Measurements from ENCODE around the gene PARP1.
"Not testable (repeated sequence)": the region's sequence is repeated elsewhere in the genome, so short reads cannot be mapped to it uniquely, and the experiment has no call there.

The PARP1 gene

DNA sequence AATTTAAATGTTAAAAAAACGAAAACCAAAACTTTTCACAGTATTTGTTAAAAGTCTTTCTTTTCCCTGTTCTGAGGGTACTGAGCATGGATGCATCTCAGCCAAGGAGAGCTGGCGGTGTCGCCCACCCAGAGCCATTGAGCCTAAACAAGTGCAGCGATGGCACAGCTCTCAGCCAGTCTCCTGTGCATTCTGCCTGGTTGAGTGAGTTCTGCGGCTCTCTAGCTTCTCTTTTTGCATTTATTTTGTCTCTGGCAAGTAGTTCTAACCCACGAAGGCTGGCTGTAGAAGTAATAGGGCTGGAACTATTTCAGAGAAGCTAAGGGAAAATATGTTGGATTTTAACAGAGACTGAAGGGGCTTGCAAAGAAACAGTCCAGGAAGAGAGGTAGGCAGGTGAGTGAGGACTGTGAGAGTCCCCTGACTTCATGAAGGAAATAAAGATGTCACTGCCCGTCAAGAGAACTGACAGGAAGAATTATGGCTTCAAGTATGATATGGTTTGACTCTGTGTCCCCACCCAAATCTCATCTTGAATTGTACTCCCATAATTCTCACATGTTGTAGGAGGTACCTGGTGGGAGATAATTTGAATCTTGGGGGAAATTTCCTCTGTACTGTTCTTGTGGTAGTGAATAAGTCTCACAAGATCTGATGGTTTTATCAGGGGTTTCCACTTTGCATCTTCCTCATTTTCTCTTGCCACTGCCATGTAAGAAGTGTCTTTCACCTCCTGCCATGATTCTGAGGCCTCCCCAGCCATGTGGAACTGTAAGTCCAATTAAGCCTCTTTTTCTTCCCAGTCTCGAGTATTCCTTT lies 63.2 kb downstream of the PARP1 start:
- DNase-seq, result no peak

DNA sequence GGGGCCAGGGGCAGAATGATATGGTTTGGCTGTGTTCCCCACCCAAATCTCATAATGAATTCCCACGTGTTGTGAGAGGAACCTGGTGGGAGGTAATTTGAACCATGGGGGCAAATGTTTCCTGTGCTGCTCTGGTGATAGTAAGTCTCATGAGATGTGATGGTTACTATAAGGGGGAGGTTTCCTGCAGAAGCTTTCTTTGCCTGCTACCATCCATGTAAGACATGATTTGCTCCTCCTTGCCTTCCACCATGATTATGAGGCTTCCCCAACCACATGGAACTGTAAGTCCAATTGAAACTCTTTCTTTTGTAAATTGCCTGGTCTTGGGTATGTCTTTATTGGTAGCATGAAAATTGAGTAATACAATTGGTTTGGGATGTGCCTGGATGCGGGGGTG lies 65.2 kb downstream of the PARP1 start:
- no peak for DNase-seq

DNA sequence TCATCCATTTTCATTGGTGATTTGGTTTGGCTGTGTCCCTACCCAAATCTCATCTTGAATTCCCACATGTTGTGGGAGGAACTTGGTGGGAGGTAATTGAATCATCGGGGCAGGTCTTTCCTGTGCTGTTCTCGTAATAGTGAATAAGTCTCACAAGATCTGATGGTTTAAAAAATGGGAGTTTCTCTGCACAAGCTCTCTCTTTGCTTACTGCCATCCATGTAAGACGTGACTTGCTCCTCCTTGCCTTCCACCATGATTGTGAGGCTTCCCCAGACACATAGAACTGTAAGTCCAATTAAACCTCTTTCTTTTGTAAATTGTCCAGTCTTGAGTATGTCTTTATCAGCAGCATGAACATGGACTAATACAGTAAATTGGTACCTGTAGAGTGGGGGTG lies 67.8 kb downstream of the PARP1 start:
- not testable (repeated sequence) for DNase-seq

DNA sequence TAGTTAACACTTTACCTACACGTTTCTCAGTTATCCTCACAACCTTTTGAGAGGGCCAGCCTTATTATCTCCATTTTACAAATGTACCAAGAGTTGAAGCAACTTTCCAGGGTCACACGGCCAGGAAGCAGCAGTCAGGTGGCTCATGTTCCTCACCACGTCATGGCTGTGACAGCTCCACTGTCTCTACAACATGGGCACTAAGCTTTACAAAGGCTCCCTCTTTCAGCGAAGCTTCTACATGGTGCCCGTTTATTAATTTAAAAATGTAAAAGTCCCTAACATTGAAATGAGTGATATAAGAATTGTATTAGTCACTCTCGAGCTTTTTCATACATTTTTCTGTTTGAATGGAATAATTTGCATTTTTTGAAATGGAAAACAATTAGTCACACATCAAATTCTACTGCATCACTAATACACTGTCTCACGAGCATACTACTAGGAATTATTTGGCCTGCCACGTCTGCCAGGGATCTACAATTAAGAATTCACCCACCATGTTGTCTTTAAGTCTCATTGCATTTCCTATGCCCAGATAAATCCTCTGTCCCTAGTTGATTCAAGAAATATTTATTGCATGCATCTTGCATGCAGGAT lies 70.5 kb downstream of the PARP1 start:
- no peak for DNase-seq

DNA sequence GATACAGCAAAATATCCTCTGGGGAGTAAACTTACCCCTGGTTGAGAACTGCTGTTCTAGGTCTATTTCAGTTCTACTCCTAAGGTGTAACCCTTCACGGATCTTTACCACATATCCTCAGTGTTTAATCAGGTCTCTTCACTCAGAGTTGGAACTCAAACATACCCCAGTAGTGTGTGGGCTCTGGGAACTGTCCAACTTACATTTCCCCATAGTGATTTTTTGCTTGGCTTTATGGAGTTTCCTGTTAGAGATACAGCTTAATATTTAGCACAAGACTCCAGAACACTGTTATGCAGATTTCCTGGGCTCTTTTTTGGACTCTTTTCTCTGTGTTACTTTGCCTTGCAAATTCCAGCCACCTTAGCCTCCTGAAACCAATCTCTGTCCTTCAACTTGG lies 72.2 kb downstream of the PARP1 start:
- DNase-seq, result no peak

DNA sequence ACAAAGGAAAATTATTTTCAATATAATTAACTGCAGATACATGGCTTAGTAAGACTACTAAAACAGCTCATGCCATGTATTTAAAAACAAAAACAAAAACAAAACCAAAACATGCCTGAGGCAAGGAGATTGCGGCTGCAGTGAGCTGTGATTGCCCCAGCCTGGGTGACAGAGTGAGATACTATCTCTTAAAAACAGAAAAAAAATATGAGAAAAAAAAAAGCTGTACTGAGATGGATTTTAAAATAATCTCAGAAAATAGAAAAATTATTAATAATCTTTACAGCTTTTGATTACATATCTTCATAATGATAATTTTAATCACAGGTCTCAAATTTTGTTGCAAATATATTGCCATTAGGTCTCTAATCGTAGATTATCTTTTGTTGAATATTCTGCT lies 74.9 kb downstream of the PARP1 start:
- no peak for DNase-seq

DNA sequence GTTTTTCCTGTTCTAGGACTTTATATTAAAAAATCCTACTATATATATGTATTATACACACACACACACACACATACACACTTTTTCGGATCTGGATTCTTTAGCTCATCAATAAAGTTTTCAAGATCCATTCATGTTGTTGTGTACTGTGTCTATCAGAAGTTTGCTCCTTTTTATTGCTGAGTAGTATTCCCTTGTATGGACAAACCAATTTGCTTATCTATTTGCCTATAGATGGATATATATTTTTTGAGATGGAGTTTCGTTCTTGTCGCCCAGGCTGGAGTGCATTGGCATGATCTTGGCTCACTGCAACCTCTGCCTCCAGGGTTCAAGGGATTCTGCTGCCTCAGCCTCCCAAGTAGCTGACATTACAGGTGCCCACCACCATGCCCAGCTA lies 78.7 kb downstream of the PARP1 start:
- DNase-seq, result no peak

DNA sequence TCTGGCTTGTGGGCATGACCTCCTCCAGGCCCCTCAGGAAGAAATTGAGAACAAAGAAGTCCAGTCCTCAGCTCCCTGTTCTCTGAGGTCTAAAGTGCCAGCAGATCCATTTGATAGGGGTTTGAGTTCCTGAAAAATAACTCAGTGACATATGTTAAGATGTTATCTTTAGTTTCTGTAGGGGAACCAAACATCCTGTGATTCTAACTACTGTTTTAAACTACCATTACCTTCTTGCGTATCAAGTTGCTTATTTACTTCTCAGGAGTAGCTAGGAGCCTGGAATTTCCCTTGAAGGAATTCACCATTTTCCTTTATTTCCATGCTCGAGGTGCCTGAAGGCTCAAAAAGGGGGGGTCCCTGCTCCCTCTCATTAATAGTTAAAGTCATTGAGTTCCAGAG lies 80.1 kb downstream of the PARP1 start:
- no peak for DNase-seq

DNA sequence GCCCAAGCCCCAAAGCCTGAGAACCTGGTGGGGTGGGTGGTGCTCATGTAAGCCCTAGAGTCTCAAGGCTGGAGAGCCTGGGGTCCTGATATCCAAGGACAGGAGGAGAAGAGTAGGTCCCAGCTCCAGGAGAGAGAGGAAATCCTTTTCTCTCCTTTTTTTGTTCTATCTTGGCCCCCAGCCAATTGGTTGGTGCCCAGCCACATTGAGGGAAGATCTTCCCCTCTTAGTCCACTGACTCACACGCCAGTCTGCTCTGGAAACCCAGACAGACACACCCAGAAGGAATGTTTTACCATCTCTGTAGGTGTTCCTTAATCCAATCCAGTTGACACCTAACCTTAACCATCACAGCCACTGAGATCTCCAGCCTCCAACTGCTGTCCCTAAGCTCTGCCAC lies 82.7 kb downstream of the PARP1 start:
- DNase-seq, result no peak

DNA sequence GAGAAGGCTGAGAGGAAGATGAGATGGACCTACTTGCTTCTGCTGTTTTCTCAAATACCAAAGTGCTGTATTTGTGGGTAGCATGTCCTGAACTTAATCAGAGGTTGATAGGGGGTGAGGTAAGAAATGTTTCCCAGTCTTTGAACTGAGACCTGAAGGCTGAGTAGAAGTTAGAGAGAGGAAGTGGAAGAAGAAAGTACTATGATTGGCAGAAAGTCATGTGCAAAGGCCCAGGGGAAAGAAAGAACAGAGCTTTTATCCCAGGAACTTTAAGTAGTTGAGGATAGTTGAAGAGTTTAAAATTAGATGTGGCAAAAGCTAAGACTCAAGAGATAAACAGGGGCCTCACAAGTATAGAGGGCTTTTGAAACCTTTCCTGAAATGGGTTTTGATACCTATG lies 83.4 kb downstream of the PARP1 start:
- no peak for DNase-seq

DNA sequence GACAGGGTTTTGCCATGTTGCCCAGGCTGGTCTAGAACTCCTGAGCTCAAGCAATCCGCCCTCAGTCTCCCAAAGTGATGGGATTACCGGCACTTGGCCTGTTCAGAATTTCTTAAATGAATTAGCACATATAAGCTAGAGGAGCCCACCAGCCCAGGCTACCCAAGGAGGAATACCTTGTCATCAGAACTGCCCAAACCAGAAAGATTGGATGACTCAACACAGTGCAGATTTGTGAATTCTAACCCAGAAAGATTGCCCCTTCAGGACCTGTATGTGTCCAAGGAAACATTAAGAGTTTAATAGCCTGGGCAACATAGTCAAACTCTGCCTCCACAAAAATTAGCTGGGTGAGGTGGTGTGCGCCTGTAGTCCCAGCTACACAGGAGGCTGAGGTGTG lies 84.9 kb downstream of the PARP1 start:
- no peak for DNase-seq

DNA sequence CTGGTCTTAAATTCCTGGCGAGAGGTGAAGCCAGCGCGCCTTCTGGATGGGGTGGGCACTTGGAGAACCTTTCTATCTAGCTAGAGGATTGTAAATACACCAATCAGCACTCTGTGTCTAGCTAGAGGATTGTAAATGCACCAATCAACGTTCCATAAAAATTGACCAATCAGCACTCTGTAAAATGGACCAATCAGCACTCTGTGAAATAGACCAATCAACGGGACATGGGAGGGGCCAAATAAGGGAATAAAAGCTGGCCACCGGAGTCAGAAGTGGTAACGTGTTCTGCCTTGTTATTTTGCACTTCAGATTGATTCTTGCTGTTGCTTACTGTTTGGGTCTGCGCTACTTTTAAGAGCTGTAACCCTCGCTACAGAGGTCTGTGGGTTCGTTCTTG lies 87.0 kb downstream of the PARP1 start:
- DNase-seq, result no peak

DNA sequence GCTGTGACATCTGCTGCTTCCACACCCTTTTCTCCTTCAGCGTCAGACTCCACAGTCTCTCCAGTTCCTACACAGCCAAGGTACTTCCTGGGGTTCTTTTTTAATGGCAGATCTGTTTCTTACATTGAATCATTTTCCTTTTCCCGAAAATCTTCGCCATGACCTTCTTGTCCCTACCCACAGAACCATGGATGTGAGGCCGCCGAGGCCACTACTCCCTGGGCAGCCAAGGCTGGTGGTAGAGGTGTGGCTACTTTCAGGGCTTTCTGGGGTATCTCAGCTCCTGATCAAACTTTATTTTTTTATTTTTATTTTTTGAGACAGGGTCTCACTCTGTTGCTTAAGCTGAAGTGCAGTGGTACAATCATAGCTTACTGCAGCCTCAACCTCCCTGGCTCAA lies 89.4 kb downstream of the PARP1 start:
- DNase-seq, result no peak

DNA sequence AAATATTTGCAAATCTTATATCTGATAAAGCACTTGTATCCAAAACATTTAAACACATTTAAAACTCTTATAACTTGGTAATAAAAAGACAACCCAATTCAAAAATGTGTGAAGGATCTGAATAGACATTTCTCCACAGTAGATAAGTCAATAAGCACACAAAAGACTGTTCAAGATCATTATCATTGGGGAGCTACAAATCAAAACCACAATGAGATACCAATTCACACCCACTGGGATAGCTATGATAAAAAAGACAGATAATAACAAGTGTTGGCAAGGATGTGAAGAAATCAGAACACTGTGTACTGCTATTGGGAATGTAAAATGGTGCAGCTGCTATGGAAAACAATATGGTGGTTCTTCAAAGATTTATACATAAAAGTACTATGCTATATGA lies 93.8 kb downstream of the PARP1 start:
- DNase-seq, result no peak

DNA sequence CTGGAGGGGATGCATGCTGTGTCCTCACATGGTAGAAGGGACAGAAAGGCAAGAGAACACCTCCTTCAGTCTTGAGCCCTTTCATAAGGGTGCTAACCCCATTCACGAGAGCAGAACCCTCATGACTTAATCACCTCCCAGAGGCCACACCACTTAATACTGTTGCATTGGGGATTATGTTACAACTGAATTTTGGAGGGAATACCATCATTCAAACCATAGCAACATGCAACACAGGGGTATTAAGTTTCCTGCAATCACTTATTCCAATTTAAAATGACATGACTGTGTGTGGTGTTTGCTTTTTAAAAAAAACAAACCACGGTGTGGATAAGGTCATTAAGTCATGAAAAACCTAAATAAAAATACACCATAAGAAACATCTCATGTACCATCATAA lies 95.8 kb downstream of the PARP1 start:
- DNase-seq, result no peak

DNA sequence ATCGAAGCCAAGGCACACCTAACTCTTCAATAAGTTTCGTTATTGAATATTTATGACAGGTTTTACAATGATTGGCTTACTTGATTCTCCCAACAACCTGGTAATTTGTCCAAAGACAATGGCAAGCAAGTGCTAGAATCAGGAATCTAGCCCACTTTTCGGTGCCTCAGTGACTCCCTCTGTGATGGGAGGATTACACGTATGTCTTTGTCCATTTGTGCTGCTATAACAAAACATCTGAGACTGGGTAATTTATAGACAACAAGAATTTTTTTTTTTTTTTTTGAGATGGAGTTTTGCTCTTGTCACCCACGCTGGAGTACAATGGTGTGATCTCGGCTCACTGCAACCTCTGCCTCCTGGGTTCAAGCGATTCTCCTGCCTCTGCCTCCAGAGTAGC lies 96.5 kb downstream of the PARP1 start:
- DNase-seq, result no peak

Measured in cortex of kidney (tissue), 1 donor.